B cell (primary cell): Measurements from ENCODE around the gene CCDC88B. TPM values are rescaled to one million over a fixed set of nuclear protein-coding genes. Genes with fewer than 3 reads are reported as not detected.

Source experiments
- ATAC-seq: fragments of 200-7000 bp; cut with Tn5 transposase; one replicate; pipeline ENCODE4 v1.10.0; 2021; ENCODE audit warnings: low read depth, mild to moderate bottlenecking, moderate number of reproducible peaks, moderate library complexity
- CTCF ChIA-PET: fragments of 350-600 bp; sonication (Branson Sonifier 250); formaldehyde crosslinking; loops from one replicate; lab custom pipeline; 2021; ENCODE audit warnings: antibody characterized with exemption, inconsistent platforms; lab: Charles Lee
- POLR2A ChIA-PET: fragments of 350-600 bp; sonication (Branson Sonifier 250); formaldehyde crosslinking; loops from one replicate; lab custom pipeline; 2021; ENCODE audit warnings: antibody characterized with exemption; lab: Charles Lee
- DNase-seq: peaks from one replicate; pipeline ENCODE4 v3.0.0; 2013
- H2AFZ ChIP-seq: 2 replicates; pipeline ENCODE4 v1.6.1; 2012; ENCODE audit warnings: mild to moderate bottlenecking, low read depth, low read length; ENCODE audit not compliant: insufficient read depth, poor library complexity, severe bottlenecking
- H3K27ac ChIP-seq, 2 donors: 1 replicate in 1 of 2; 2 replicates in 1 of 2; pipeline ENCODE4 v1.5.1; 2012 to 2013; ENCODE audit warnings: low read length in 2 of 2, mild to moderate bottlenecking in 2 of 2, moderate library complexity in 1 of 2
- H3K27me3 ChIP-seq, 4 experiments: fragments of 200-600 bp in 1 of 4; sonication (generic) in 1 of 4; replicated peaks in 1 of 4; 1 replicate in 2 of 4; 2 replicates in 2 of 4; pipeline versions ENCODE4 v1.6.1 to v1.7.0; 2013 to 2016; ENCODE audit warnings: low read length in 3 of 4, mild to moderate bottlenecking in 2 of 4, mixed read lengths in 1 of 4, moderate library complexity in 1 of 4; ENCODE audit not compliant: insufficient read depth in 4 of 4, control insufficient read depth in 3 of 4; ENCODE audit errors: control extremely low read depth in 1 of 4
- H3K36me3 ChIP-seq, 2 experiments: replicated peaks in 1 of 2; 1 replicate in 1 of 2; 2 replicates in 1 of 2; pipeline versions ENCODE4 v1.6.1 to v1.7.1; 2013; ENCODE audit warnings: low read length in 1 of 2; ENCODE audit not compliant: insufficient read depth in 2 of 2, control insufficient read depth in 1 of 2; ENCODE audit errors: control extremely low read depth in 1 of 2, extremely low read depth in 1 of 2
- H3K4me1 ChIP-seq, 2 donors: fragments of 200-600 bp in 1 of 2; sonication (generic) in 1 of 2; 1 replicate in 1 of 2; 2 replicates in 1 of 2; pipeline versions ENCODE4 v1.5.1 to v1.6.1; 2013 to 2017; ENCODE audit warnings: low read length in 2 of 2; ENCODE audit not compliant: control insufficient read depth in 2 of 2, insufficient read depth in 2 of 2
- H3K4me2 ChIP-seq: replicated peaks from 2 replicates; pipeline ENCODE3; 2012; ENCODE audit warnings: mild to moderate bottlenecking, low read depth, low read length; ENCODE audit not compliant: poor library complexity, severe bottlenecking
- H3K4me3 ChIP-seq, 5 experiments: fragments of 200-600 bp in 1 of 5; sonication (generic) in 1 of 5; 1 replicate in 3 of 5; 2 replicates in 2 of 5; pipeline versions ENCODE4 v1.5.1 to v1.7.0; 2011 to 2016; ENCODE audit warnings: low read length in 4 of 5, mild to moderate bottlenecking in 4 of 5, low read depth in 2 of 5, control low read depth in 1 of 5, moderate library complexity in 1 of 5; ENCODE audit not compliant: insufficient read depth in 1 of 5; ENCODE audit errors: control extremely low read depth in 1 of 5, extremely low read depth in 1 of 5
- H3K79me2 ChIP-seq: fragments of 200-600 bp; sonication (generic); one replicate; pipeline ENCODE4 v1.6.0; 2016; ENCODE audit warnings: low read length; ENCODE audit not compliant: control insufficient read depth, insufficient read depth
- H3K9ac ChIP-seq: fragments of 200-600 bp; sonication (generic); 2 replicates; pipeline ENCODE4 v1.6.1; 2017; ENCODE audit warnings: mild to moderate bottlenecking, low read length, moderate library complexity
- H3K9me3 ChIP-seq, 3 donors: one replicate each; pipeline versions ENCODE4 v1.6.1 to v1.7.1; 2013; ENCODE audit warnings: low read length in 2 of 3; ENCODE audit not compliant: control insufficient read depth in 2 of 3, insufficient read depth in 1 of 3; ENCODE audit errors: control extremely low read depth in 1 of 3
- H4K20me1 ChIP-seq: 2 replicates; pipeline ENCODE4 v1.6.0; 2012; ENCODE audit warnings: mild to moderate bottlenecking, low read length; ENCODE audit not compliant: insufficient read depth, control insufficient read depth, poor library complexity, severe bottlenecking
- H3K27ac Mint-ChIP-seq: one replicate; pipeline ENCODE4 v1.8.0; 2021; ENCODE audit warnings: mixed read lengths
- H3K27me3 Mint-ChIP-seq: one replicate; pipeline ENCODE4 v1.8.0; 2021; ENCODE audit warnings: mixed read lengths
- H3K4me1 Mint-ChIP-seq: one replicate; pipeline ENCODE4 v1.8.0; 2021; ENCODE audit warnings: mixed read lengths
- H3K4me3 Mint-ChIP-seq: one replicate; pipeline ENCODE4 v1.8.0; 2021; ENCODE audit warnings: mixed read lengths
- H3K9me3 Mint-ChIP-seq: one replicate; pipeline ENCODE4 v1.8.0; 2022; ENCODE audit warnings: mixed read lengths; ENCODE audit not compliant: insufficient read depth
- EZH2 ChIP-seq: IDR thresholded peaks from 2 replicates; pipeline ENCODE4 v1.6.1; 2012; ENCODE audit warnings: borderline replicate concordance, low read depth, mild to moderate bottlenecking, moderate library complexity, low read length; ENCODE audit not compliant: insufficient read depth, poor library complexity, severe bottlenecking
- WGBS: methylation state at CpG from one replicate; pipeline ENCODE4 v1.1.5; 2013; ENCODE audit warnings: missing lambda C conversion rate; ENCODE audit not compliant: insufficient coverage; 5-methylcytosine and 5-hydroxymethylcytosine counted together
- intact Hi-C: fragments of 100-400 bp; cut with micrococcal nuclease; formaldehyde crosslinking; loops from one replicate; pipeline ENCODE4 v1.10.0; 2022
- polyA plus RNA-seq: library from polyadenylated mRNA; depleted of rRNA; stranded (reverse); fragments of >200 nt; gene quantifications from 2 replicates; pipeline ENCODE4 v1.2.3, GENCODE V29; 2012
- total RNA-seq, 2 donors: library from RNA; stranded (reverse); fragments of 120-200 nt in 1 of 2; gene quantifications; 1 replicate in 1 of 2; 2 replicates in 1 of 2; pipeline versions ENCODE4 v1.2.3 to v1.2.4, GENCODE V29; 2013 to 2022
- TF ChIP-seq, protein P1 (sequence below): fragments of 200-600 bp; IDR thresholded peaks from one replicate; pipeline ENCODE4 v1.8.0; 2022; ENCODE audit warnings: antibody characterized with exemption, mild to moderate bottlenecking

Gene CCDC88B
- total and polyA plus RNA-seq, 2 donors (not counting 1 experiment from before 2014, with no cell fraction given): 172 to 208 TPM

DNA sequence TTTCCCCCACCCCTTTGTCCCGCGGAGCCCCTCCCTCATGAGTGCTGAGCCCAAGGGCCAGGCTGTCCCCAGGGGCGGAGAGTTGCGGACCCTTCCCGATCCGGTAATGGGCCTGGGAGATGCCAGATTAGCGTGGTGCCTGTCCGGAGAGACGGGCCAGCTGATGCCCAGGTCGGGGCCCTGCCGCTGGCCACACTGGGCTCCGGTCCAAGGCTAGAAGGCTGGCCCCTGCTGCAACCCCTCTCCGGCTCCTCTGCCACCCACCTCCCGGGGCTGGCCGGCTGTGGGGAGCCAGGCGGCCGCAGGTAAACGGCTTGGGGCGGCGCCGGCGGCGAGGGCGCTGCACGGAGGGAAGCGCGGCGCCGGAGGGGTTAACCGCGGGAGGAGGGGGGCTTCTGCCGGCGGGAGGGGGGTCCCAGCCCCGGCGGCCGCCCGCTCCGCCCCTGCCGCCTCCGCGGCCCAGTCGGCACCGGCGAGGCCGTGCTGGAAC is 48.7 kb upstream of the CCDC88B start, which contains the start of gene KCNK4:
KCNK4 (plus strand) TSS at position 41 of the 490 bp plus-strand sequence. CDS start 1,717 bp downstream, outside the sequence.
- Histone ChIP-seq H3K9me3 (peaks cover 0 to 11% (median 0%) of the 10 kb centered on the region in 3 donors), H2AFZ (no peak within 1 kb of the TSS), H3K9ac (peak within 1 kb of the TSS; percentile 43), H3K4me1 (peaks cover 10 to 27% of the 10 kb centered on the region in 2 donors), H3K4me2 (peak within 1 kb of the TSS; percentile 89), H3K27me3 (peaks cover 0 to 52% (median 36%) of the 10 kb centered on the region in 4 experiments), H3K27ac (no peak within 1 kb of the TSS), H4K20me1 (peaks cover 32% of the 10 kb centered on the region), H3K36me3 (no peaks in the 10 kb centered on the region), H3K79me2 (peaks cover 9% of the 10 kb centered on the region), H3K4me3 (peak within 1 kb of the TSS in 3 of 5 experiments; percentile 32 to 54 (median 45))
- ChIA-PET CTCF (interaction anchor here (6.8 kb wide), 1 partner anchor 11 kb away, joined by 47 read pairs; the partner anchor contains the start of gene CATSPERZ), POLR2A (no interaction called here)
- DNase-seq (peak; percentile 49), ATAC-seq (no peak)
- WGBS: 12% methylated on average over 45 of the region's 45 CpGs
- intact Hi-C loops: no loop called here
- Mint-ChIP-seq H3K9me3 (no peaks in the 10 kb centered on the region), H3K4me3 (peak within 1 kb of the TSS; percentile 82), H3K27me3 (peaks cover 34% of the 10 kb centered on the region), H3K4me1 (peaks cover 14% of the 10 kb centered on the region), H3K27ac (no peak within 1 kb of the TSS)
- no peak for TF ChIP-seq EZH2
- TF ChIP-seq, protein P1, sequence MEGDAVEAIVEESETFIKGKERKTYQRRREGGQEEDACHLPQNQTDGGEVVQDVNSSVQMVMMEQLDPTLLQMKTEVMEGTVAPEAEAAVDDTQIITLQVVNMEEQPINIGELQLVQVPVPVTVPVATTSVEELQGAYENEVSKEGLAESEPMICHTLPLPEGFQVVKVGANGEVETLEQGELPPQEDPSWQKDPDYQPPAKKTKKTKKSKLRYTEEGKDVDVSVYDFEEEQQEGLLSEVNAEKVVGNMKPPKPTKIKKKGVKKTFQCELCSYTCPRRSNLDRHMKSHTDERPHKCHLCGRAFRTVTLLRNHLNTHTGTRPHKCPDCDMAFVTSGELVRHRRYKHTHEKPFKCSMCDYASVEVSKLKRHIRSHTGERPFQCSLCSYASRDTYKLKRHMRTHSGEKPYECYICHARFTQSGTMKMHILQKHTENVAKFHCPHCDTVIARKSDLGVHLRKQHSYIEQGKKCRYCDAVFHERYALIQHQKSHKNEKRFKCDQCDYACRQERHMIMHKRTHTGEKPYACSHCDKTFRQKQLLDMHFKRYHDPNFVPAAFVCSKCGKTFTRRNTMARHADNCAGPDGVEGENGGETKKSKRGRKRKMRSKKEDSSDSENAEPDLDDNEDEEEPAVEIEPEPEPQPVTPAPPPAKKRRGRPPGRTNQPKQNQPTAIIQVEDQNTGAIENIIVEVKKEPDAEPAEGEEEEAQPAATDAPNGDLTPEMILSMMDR: no peak
